ENCODE results near the gene MED16.

MED16 gene

DNA sequence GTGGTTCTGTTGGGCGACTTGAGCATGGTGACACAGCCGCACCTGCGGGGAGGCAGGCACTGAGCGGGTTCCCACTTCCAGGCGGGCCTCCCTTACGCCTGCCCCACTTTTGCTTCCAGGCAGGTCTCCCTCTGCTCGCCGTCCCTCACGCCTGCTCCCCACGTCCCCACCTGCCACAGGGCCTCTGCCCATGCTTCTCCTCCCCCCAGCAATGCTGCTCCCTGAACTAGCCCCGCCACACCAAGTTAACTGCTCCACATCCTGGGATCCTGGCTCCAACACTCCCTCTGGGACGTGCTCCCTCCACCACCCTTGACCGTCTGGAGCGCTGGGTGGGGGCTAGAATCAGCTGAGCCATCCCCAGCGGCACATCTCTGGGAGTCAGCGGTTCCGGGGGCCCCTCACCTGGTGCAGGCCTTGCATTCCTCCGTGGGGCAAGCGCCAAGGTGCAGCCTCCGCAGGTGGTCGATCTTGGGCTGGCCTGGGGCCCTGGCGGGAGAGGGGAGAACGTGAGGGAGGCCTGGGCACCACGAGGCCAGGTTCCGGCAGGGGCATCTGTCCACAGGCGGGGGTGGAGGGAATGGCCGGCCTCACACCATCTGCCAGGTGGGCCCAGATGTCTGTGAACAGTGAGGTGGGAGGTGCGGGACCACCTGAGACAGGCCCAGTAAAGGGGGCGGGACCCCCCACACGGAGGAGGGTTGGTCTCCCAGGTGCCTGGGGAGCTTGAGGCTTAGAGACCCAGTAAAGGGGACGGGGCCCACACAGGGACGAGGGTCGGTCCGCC lies 24.3 kb downstream of the MED16 start:
- no peak for TF ChIP-seq CTCF (IDR thresholded peaks at IDR 0.05; ENCODE audit: control insufficient read depth, extremely low read depth, insufficient read depth)
- DNase-seq (ENCODE audit: low read depth): no peak
- H3K4me3 ChIP-seq (ENCODE audit: low read depth, low read length): no peak overlapping the region

GRCh38 chr19:867855-868457 lies 25.0 kb downstream of the MED16 start:
- H3K4me3 ChIP-seq (ENCODE audit: low read depth, low read length): no peak overlapping the region
- no peak for DNase-seq (ENCODE audit: low read depth)
- TF ChIP-seq CTCF (IDR thresholded peaks at IDR 0.05; ENCODE audit: control insufficient read depth, extremely low read depth, insufficient read depth): no peak

DNA sequence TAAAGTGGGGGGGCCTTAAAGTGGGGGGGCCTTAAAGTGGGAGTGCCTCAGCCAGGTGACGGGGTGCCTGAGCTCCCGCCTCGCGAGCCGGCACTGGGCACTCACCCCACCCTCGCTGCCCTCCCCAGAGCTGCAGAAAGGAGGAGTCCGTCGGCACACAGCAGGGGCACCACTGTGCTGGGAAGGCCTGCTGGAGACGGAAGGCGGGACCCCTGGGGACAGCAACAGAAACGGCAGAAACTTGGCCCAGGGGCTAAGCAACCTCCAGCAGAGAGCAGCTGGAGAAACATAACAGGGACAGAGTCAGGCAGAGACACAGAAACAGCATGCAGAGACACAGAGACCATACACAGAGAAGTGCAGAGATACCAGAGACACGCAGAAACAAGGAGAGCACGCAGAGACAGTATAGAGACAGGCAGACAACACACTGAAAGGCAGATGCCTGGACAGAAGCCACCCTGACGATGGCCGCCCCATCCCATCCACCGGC lies 25.6 kb downstream of the MED16 start:
- no peak overlapping the region for H3K4me3 ChIP-seq (ENCODE audit: low read depth, low read length)
- DNase-seq (ENCODE audit: low read depth): no peak
- TF ChIP-seq CTCF (IDR thresholded peaks at IDR 0.05; ENCODE audit: control insufficient read depth, extremely low read depth, insufficient read depth): no peak

DNA sequence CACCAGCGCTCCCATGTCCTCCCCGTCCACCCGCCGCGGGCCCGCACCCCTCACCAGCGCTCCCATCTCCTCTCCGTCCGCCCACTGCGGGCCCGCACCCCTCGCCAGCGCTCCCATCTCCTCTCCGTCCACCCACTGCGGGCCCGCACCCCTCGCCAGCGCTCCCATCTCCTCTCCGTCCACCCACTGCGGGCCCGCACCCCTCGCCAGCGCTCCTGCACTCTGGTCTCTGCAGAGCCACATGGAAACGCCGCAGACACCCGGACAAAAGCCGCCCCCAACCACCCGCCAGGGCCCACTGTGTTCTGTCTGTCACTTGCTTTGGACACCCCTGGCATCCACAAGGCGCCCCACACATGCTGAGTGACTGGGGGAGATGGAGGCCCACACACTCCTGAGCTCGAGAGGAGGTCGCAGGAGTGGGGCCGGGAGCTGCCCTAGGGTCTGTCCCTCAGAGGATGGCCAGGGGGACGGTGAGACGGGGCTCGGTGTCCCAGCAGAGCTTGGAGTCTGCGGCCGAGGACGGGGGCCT lies 26.2 kb downstream of the MED16 start:
- no peak for DNase-seq (ENCODE audit: low read depth)
- no peak for TF ChIP-seq CTCF (IDR thresholded peaks at IDR 0.05; ENCODE audit: control insufficient read depth, extremely low read depth, insufficient read depth)
- no peak overlapping the region for H3K4me3 ChIP-seq (ENCODE audit: low read depth, low read length)

DNA sequence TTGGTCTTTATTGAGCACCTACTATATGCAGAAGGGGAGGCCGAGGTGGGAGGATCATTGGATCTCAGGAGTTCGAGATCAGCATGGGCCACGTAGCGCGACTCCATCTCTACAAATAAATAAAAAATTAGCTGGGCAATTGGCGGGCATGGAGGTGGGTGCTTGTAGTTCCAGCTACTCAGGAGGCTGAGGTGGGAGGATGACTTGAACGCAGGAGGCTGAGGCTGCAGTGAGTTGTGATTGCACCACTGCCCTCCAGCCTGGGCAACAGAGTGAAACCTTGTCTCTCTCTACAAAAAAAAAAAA lies 29.7 kb downstream of the MED16 start:
- no peak for TF ChIP-seq CTCF (IDR thresholded peaks at IDR 0.05; ENCODE audit: control insufficient read depth, extremely low read depth, insufficient read depth)
- no peak overlapping the region for H3K4me3 ChIP-seq (ENCODE audit: low read depth, low read length)
- DNase-seq (ENCODE audit: low read depth): no peak

- DNase-seq (ENCODE audit: low read depth): no peak
- H3K4me3 ChIP-seq (ENCODE audit: low read depth, low read length): no peak overlapping the region
- TF ChIP-seq CTCF (IDR thresholded peaks at IDR 0.05; ENCODE audit: control insufficient read depth, extremely low read depth, insufficient read depth): no peak
Observed at GRCh38 chr19:862581-863314, 30.2 kb downstream of the MED16 start.
